HepG2 (cell line): ENCODE data around the gene OGG1. TPM values are rescaled to one million over a fixed set of nuclear protein-coding genes. Genes with fewer than 3 reads are reported as not detected.

Experiments used
- ATF4 ChIP-seq, 2 experiments: fragments of 450-650 bp in 1 of 2; sonication (generic) in 1 of 2; formaldehyde crosslinking; IDR thresholded peaks; 2 replicates each; pipeline versions ENCODE4 v1.5.0 to v1.8.0; 2020 to 2022; ENCODE audit warnings: mild to moderate bottlenecking in 1 of 2, missing genetic modification reagents in 1 of 2
- ATM ChIP-seq: fragments of 450-650 bp; IDR thresholded peaks from 2 replicates; pipeline ENCODE4 v1.7.1; 2017; ENCODE audit warnings: mild to moderate bottlenecking, borderline replicate concordance
- EHMT2 ChIP-seq: fragments of 200-600 bp; sonication (generic); IDR thresholded peaks from 2 replicates; pipeline ENCODE4 v1.7.0; 2017; ENCODE audit warnings: antibody characterized with exemption, low read depth, low read length, borderline replicate concordance
- FOXO4 ChIP-seq: sonication (generic); formaldehyde crosslinking; conservative IDR thresholded peaks from 2 replicates; pipeline ENCODE4 v1.8.1; 2023; ENCODE audit warnings: missing genetic modification reagents
- HDAC1 ChIP-seq: sonication (generic); formaldehyde crosslinking; IDR thresholded peaks from 2 replicates; pipeline ENCODE4 v1.5.1; 2020; ENCODE audit warnings: mild to moderate bottlenecking, missing genetic modification reagents
- HOXD1 ChIP-seq: sonication (generic); formaldehyde crosslinking; IDR thresholded peaks from 2 replicates; pipeline ENCODE4 v1.5.0; 2020; ENCODE audit warnings: missing genetic modification reagents
- MYPOP ChIP-seq: sonication (generic); formaldehyde crosslinking; IDR thresholded peaks from 2 replicates; pipeline ENCODE4 v1.8.1; 2023; ENCODE audit warnings: mild to moderate bottlenecking, moderate library complexity, missing genetic modification reagents
- NAIF1 ChIP-seq: sonication (generic); formaldehyde crosslinking; IDR thresholded peaks from 2 replicates; pipeline ENCODE4 v1.5.0; 2020; ENCODE audit warnings: mild to moderate bottlenecking, missing genetic modification reagents, borderline replicate concordance
- PAF1 ChIP-seq: IDR thresholded peaks from 2 replicates; pipeline ENCODE4 v1.6.1; 2016; ENCODE audit warnings: missing genetic modification reagents, missing compliant biosample characterization
- SIN3B ChIP-seq: fragments of 150-350 bp; IDR thresholded peaks from 2 replicates; pipeline ENCODE4 v1.6.1; 2014; ENCODE audit warnings: low read length
- SKI ChIP-seq: fragments of 450-650 bp; IDR thresholded peaks from one replicate; pipeline ENCODE4 v1.6.1; 2018; ENCODE audit warnings: mild to moderate bottlenecking; ENCODE audit not compliant: partially characterized antibody
- TOPORS ChIP-seq: sonication (generic); formaldehyde crosslinking; IDR thresholded peaks from 2 replicates; pipeline ENCODE4 v1.8.0; 2023; ENCODE audit warnings: mild to moderate bottlenecking, missing genetic modification reagents
- WIZ ChIP-seq: sonication (generic); formaldehyde crosslinking; IDR thresholded peaks from 2 replicates; pipeline ENCODE4 v1.5.1; 2020; ENCODE audit warnings: mild to moderate bottlenecking, missing genetic modification reagents
- ZBTB20 ChIP-seq: sonication (generic); formaldehyde crosslinking; IDR thresholded peaks from 2 replicates; pipeline ENCODE4 v1.8.1; 2023; ENCODE audit warnings: missing genetic modification reagents, low read depth, mild to moderate bottlenecking, borderline replicate concordance
- ZFP91 ChIP-seq: sonication (generic); formaldehyde crosslinking; IDR thresholded peaks from 2 replicates; pipeline ENCODE4 v1.9.0; 2022; ENCODE audit warnings: missing genetic modification reagents, mild to moderate bottlenecking, borderline replicate concordance
- ZKSCAN5 ChIP-seq: sonication (generic); formaldehyde crosslinking; IDR thresholded peaks from 2 replicates; pipeline ENCODE4 v1.5.1; 2020; ENCODE audit warnings: mild to moderate bottlenecking, missing genetic modification reagents
- ZNF205 ChIP-seq: IDR thresholded peaks from 2 replicates; pipeline ENCODE4 v1.6.1; 2018; ENCODE audit warnings: missing biosample characterization, missing genetic modification reagents
- ZNF317 ChIP-seq: sonication (generic); formaldehyde crosslinking; IDR thresholded peaks from 2 replicates; pipeline ENCODE4 v1.5.0; 2020; ENCODE audit warnings: mild to moderate bottlenecking, missing genetic modification reagents
- ZNF337 ChIP-seq: sonication (generic); formaldehyde crosslinking; IDR thresholded peaks from 2 replicates; pipeline ENCODE4 v1.5.1; 2020; ENCODE audit warnings: missing genetic modification reagents, low read depth, mild to moderate bottlenecking, borderline replicate concordance
- ZNF616 ChIP-seq: sonication (generic); formaldehyde crosslinking; IDR thresholded peaks from 2 replicates; pipeline ENCODE4 v1.5.0; 2020; ENCODE audit warnings: low read depth, mild to moderate bottlenecking, missing genetic modification reagents
- polyA plus RNA-seq, 8 experiments: library from polyadenylated mRNA; depleted of rRNA in 3 of 8; stranded (reverse) in 7 of 8; unstranded in 1 of 8; fragments of >200 nt; fragmentation: Illumina TruSeq in 4 of 8; extraction: Trizol in 4 of 8; gene quantifications; 2 replicates each; pipeline versions ENCODE4 v1.2.1 to v1.2.3, GENCODE V29; 2011 to 2016; ENCODE audit warnings: low read depth in 4 of 8, missing spikeins in 1 of 8, mixed read lengths in 1 of 8; ENCODE audit not compliant: insufficient read depth in 1 of 8
- total RNA-seq, 5 experiments: library from RNA; depleted of rRNA; stranded (reverse); fragments of >200 nt; fragmentation: Illumina TruSeq; extraction: Trizol; gene quantifications; 2 replicates each; pipeline ENCODE4 v1.2.3, GENCODE V29; 2016; ENCODE audit warnings: low read depth in 1 of 5
- TF ChIP-seq, protein P1 (sequence below): sonication (generic); formaldehyde crosslinking; IDR thresholded peaks from 2 replicates; pipeline ENCODE4 v1.5.1; 2020; ENCODE audit warnings: mild to moderate bottlenecking, missing genetic modification reagents, moderate library complexity
- TF ChIP-seq, protein P2 (sequence below): sonication (generic); formaldehyde crosslinking; conservative IDR thresholded peaks from 2 replicates; pipeline ENCODE4 v1.4.0; 2020; ENCODE audit warnings: missing genetic modification reagents

OGG1 gene
- total and polyA plus RNA-seq, 2 of the 13 experiments (the other 11 are each of a cell fraction or from before 2014, with no cell fraction given): 28.7 to 33.2 TPM

- TF ChIP-seq, protein P1, sequence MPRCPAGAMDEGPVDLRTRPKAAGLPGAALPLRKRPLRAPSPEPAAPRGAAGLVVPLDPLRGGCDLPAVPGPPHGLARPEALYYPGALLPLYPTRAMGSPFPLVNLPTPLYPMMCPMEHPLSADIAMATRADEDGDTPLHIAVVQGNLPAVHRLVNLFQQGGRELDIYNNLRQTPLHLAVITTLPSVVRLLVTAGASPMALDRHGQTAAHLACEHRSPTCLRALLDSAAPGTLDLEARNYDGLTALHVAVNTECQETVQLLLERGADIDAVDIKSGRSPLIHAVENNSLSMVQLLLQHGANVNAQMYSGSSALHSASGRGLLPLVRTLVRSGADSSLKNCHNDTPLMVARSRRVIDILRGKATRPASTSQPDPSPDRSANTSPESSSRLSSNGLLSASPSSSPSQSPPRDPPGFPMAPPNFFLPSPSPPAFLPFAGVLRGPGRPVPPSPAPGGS (CRISPR knock-in tag): no peak
- no peak for TF ChIP-seq EHMT2
- TF ChIP-seq, protein P2, sequence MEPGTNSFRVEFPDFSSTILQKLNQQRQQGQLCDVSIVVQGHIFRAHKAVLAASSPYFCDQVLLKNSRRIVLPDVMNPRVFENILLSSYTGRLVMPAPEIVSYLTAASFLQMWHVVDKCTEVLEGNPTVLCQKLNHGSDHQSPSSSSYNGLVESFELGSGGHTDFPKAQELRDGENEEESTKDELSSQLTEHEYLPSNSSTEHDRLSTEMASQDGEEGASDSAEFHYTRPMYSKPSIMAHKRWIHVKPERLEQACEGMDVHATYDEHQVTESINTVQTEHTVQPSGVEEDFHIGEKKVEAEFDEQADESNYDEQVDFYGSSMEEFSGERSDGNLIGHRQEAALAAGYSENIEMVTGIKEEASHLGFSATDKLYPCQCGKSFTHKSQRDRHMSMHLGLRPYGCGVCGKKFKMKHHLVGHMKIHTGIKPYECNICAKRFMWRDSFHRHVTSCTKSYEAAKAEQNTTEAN (CRISPR knock-in tag): 0 out of 2 replicates have a peak, but pooled peaks have one; percentile 4
- TF ChIP-seq TOPORS: no peak
- no peak for TF ChIP-seq PAF1 (CRISPR knock-in tag)
- TF ChIP-seq ATM: no peak
- TF ChIP-seq ZNF205: 0 out of 2 replicates have a peak, but pooled peaks have one; percentile 13
- TF ChIP-seq SKI: no peak
- TF ChIP-seq FOXO4 (CRISPR knock-in tag): no peak
- TF ChIP-seq ATF4 (CRISPR knock-in tag; IDR thresholded peaks at IDR 0.05): no peak
- TF ChIP-seq ZNF337: no peak
- TF ChIP-seq WIZ (CRISPR knock-in tag): no peak
- TF ChIP-seq ZNF317: no peak
- TF ChIP-seq SIN3B: peak; percentile 49
- TF ChIP-seq MYPOP: no peak; the same call in 1 of the 2 replicates
- TF ChIP-seq ZFP91 (CRISPR knock-in tag): peak; percentile 23; the same call in 1 of the 2 replicates
- no peak for TF ChIP-seq NAIF1
- TF ChIP-seq ZBTB20 (CRISPR knock-in tag): 0 out of 2 replicates have a peak, but pooled peaks have one; percentile 9
- peak; percentile 58 for TF ChIP-seq HDAC1 (CRISPR knock-in tag)
- no peak for TF ChIP-seq HOXD1 (CRISPR knock-in tag)
- no peak for TF ChIP-seq ZNF616 (CRISPR knock-in tag)
- no peak for TF ChIP-seq ZKSCAN5 (CRISPR knock-in tag)
Measured at GRCh38 chr3:9792405-9793160, 42.8 kb downstream of the OGG1 start, which contains the start of the genes ARPC4 and TADA3 (continued).
